Vagina (tissue), 2 donors: ENCODE data around the gene TP53AIP1.

Experiments used
- CTCF ChIP-seq, 3 experiments: fragments of 450-650 bp in 2 of 3; fragments of 200-600 bp in 1 of 3; sonication (generic) in 1 of 3; IDR thresholded peaks; one replicate each; pipeline ENCODE4 v1.5.1; 2017 to 2019; ENCODE audit warnings: antibody characterized with exemption in 3 of 3, mild to moderate bottlenecking in 2 of 3, moderate library complexity in 2 of 3
- POLR2AphosphoS5 ChIP-seq, 2 donors: sonication (generic); formaldehyde crosslinking; IDR thresholded peaks; one replicate each; pipeline ENCODE4 v1.9.0; 2017; ENCODE audit warnings: antibody characterized with exemption in 2 of 2, mild to moderate bottlenecking in 2 of 2, low read depth in 1 of 2; ENCODE audit not compliant: insufficient read depth in 1 of 2

GRCh38 chr11:128914216-128915148 lies 28.2 kb downstream of the TP53AIP1 start:
- no peak for TF ChIP-seq CTCF (IDR thresholded peaks at IDR 0.05)
- TF ChIP-seq POLR2AphosphoS5 (IDR thresholded peaks at IDR 0.05; ENCODE audit: insufficient read depth in 1 of 2, low read depth in 1 of 2), result peak in 1 of 2 donors; percentile 31
